ENCODE data around the gene UGT1A4. TPM values are rescaled to one million over a fixed set of nuclear protein-coding genes. Genes with fewer than 3 reads are reported as not detected.
"Not testable (repeated sequence)": the region's sequence is repeated elsewhere in the genome, so short reads cannot be mapped to it uniquely, and the experiment has no call there.

Gene UGT1A4
- polyA plus RNA-seq, 3 donors: not detected

DNA sequence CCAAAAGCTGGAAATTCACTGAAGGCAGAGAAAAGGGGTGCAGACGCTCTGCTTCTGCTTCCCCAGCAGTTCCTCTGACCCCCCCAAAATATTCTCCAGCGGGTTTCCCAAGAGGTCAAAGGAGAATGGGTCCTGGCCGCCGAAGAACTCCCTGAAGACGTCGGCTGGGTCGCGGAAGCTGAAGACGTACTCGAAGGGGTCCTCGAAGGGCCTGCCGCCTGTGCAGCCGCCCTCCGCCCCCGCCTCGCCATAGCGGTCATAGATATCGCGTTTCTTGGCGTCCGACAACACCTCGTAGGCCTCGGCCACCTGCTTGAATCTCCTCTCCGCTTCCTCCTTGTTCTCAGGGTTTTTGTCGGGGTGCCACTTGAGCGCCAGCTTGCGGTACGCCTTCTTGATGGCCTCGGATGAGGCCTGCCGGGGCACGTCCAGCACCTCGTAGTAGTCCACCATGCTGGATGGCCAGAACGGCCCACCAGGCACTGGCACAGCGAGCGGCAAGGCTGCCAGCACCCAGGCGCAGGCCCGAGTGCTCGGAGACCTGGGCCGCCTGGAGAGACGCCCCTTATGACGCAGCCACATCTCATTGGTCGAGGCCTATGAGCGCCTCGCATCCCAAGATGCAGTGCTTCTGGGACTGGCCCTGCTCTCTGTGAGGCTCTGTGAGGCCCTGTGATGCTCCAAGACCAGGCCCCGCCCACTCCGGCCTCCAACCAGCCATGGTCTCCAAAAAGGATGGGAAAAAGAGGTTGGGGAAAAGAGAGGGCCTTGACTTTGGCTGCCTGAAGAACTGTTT lies 25.1 kb downstream of the UGT1A4 start:
- WGBS, 3 donors: 90 to 94% (median 93%) methylated on average over 43 to 45 of the region's 46 CpGs
- H3K27ac ChIP-seq (ENCODE audit: low read depth, low read length): no peak overlapping the region

GRCh38 chr2:233745073-233745755 lies 26.7 kb downstream of the UGT1A4 start:
- WGBS, 3 donors: 60 to 74% (median 69%) methylated on average over 4 to 5 of the region's 5 CpGs
- no peak overlapping the region for H3K27ac ChIP-seq (ENCODE audit: low read depth, low read length)

DNA sequence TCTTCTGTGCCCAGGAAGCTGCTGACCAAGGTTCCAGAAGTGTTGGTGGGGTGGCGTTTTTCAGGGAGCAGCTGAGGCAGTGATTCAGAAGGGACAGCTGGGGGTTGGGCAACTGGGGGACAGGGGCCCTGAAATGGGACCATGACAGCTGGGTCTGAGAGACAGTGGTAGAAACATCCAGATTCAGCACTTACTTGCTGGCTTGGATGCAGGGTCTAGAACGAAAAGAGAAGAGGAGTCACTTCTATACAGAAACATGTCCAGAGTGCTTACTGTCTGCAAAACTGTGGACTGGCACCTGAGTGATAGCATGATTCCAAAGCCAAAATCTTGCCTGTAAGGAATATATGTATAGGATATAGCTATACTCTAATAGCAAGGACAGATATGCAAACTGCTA lies 27.3 kb downstream of the UGT1A4 start:
- H3K27ac ChIP-seq (ENCODE audit: low read depth, low read length): not testable (repeated sequence)
- 35 to 77% (median 66%) methylated on average over 2 of the region's 2 CpGs for WGBS, 3 donors

DNA sequence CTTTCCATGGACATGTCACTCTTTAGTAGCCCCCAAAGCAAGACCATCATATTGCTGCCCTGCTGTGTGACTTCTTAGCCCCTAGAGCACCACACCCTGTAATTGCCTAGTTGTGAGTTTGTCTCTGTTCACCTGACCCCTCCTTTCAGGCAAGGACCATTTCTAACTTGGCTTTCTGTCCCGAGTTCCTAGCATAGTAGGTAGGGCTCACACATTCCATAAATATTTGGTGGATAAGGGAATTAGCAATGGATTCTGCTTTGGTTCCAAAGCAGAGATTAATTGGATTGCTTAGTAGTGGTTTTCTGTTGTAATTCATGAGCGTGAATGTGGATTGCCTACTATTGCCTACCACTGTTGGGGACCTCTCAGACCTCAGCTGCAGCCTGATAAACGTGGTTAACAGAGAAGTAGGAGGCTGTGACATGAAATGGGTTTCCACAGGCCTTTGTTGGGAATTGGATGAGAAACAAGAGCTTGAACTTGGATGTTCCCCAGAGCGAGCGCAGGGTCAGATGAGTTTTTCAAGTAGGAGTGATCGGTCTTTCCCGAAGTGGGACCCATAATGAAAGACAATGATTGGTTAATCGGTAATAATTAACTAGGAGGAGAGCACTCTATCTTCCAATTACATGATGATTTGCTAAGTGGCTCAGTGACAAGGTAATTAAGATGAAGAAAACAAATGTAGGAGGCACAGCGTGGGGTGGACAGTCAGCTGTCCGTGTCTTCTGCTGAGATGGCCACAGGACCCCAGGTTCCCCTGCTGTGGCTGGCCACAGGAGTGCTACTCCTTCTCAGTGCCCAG lies 28.1 kb downstream of the UGT1A4 start:
- H3K27ac ChIP-seq (ENCODE audit: low read depth, low read length): no peak overlapping the region
- 67 to 80% (median 79%) methylated on average over 10 of the region's 10 CpGs for WGBS, 3 donors

DNA sequence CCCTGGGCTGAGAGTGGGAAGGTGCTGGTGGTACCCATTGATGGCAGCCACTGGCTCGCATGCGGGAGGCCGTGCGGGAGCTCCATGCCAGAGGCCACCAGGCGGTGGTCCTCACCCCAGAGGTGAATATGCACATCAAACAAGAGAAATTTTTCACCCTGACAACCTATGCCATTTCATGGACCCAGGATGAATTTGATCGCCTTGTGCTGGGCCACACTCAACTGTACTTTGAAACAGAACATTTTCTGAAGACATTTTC lies 28.7 kb downstream of the UGT1A4 start:
- WGBS, 3 donors: 90 to 95% (median 94%) methylated on average over 6 of the region's 6 CpGs

GRCh38 chr2:233750689-233751088 lies 32.2 kb downstream of the UGT1A4 start:
- not testable (repeated sequence) for H3K27ac ChIP-seq (ENCODE audit: low read depth, low read length)

More for the DNA sequence above, 28.7 kb downstream of the UGT1A4 start:
- H3K27ac ChIP-seq (ENCODE audit: low read depth, low read length): no peak overlapping the region

DNA sequence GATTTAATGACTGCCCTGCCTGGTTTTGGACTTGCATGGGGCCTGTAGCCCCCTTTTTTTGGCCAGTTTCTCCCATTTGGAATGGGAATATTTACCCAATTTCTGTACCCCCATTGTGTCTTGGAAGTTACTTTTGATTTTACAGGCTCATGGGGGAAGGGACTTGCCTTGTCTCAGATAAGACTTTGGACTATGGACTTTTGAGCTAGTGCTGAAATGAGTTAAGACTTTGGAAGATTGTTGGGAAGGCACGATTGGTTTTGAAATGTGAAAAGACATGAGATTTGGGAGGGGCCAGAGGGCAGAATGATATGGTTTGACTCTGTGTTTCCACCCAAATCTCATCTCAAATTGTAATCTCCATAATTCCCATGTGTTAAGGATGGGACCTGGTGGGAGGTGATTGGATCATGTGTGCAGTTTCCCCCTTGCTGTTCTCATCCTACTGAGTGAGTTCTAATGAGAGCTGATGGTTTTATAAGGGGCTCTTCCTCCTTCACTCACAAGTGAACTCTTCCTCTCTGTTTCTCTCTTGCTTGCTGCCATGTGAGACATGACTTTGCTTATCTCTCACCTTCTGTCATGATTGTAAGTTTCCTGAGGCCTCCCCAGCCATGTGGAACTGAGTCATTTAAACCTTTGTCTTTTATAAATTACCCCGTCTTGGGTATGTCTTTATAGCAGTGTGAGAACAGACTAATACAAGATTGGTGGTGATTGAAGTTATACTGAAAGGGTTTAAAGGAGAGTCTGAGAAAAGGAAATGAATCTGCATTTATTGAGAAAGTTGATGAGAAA lies 32.9 kb downstream of the UGT1A4 start:
- not testable (repeated sequence) for H3K27ac ChIP-seq (ENCODE audit: low read depth, low read length)
- WGBS, 3 donors: 63 to 73% (median 68%) methylated on average over 2 of the region's 2 CpGs

More at GRCh38 chr2:233750689-233751088, 32.2 kb downstream of the UGT1A4 start:
- 73 to 97% (median 77%) methylated on average over 2 of the region's 2 CpGs for WGBS, 3 donors

GRCh38 chr2:233754872-233755611 lies 36.5 kb downstream of the UGT1A4 start:
- 90 to 93% (median 91%) methylated on average over 42 to 44 of the region's 44 CpGs for WGBS, 3 donors
- no peak overlapping the region for H3K27ac ChIP-seq (ENCODE audit: low read depth, low read length)

GRCh38 chr2:233756429-233757081 lies 38.0 kb downstream of the UGT1A4 start:
- H3K27ac ChIP-seq (ENCODE audit: low read depth, low read length): no peak overlapping the region
- WGBS, 3 donors: 57 to 78% (median 71%) methylated on average over 7 of the region's 7 CpGs

DNA sequence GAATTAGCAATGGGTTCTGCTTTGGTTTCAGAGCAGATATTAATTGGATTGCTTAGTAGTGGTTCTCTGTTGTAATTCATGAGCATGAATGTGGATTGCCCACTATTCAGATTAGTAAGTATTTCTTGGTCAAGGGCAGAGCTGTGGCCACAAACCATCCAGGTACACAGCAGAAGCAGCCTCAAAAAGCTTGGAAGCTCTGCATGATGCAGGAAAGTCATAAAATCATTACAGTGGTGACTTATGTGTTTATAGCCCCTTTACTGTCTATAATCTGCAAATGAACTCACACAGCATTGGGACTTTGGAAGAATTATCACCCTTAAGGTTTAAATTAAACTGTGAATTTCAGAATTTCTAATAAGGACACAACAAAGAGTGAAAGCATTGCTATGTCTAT lies 39.6 kb downstream of the UGT1A4 start:
- no peak overlapping the region for H3K27ac ChIP-seq (ENCODE audit: low read depth, low read length)

DNA sequence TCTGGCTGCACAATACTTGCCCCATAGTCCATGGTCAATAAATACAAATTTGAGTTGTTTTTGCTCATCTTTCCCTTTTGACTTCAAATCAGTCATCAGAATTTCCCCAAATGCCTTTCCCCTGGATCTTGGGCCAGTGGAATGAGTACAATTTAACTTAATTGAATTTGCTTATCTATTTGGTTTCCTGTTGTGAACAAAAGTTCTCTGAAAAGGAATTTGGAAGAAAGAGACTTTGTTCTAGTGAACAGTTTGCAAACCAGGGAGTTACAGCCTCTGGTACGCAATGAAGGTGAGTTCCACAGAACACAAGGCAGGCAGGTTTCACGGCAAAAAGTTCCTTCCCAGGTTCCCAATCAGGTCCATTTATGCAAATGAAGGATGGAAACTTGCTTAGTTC lies 40.3 kb downstream of the UGT1A4 start:
- H3K27ac ChIP-seq (ENCODE audit: low read depth, low read length): no peak overlapping the region
- WGBS, 3 donors: 86 to 93% (median 92%) methylated on average over 2 of the region's 2 CpGs

GRCh38 chr2:233760043-233760442 lies 41.5 kb downstream of the UGT1A4 start, which contains the start of gene UGT1A1:
TSS of gene UGT1A1 (plus strand) at chr2:233760270. CDS start at chr2:233760288, 18 bp downstream.
- WGBS, 3 donors: 70 to 92% (median 92%) methylated on average over 6 of the region's 6 CpGs
- H3K27ac ChIP-seq (ENCODE audit: low read depth, low read length): no peak within 1 kb of the TSS

DNA sequence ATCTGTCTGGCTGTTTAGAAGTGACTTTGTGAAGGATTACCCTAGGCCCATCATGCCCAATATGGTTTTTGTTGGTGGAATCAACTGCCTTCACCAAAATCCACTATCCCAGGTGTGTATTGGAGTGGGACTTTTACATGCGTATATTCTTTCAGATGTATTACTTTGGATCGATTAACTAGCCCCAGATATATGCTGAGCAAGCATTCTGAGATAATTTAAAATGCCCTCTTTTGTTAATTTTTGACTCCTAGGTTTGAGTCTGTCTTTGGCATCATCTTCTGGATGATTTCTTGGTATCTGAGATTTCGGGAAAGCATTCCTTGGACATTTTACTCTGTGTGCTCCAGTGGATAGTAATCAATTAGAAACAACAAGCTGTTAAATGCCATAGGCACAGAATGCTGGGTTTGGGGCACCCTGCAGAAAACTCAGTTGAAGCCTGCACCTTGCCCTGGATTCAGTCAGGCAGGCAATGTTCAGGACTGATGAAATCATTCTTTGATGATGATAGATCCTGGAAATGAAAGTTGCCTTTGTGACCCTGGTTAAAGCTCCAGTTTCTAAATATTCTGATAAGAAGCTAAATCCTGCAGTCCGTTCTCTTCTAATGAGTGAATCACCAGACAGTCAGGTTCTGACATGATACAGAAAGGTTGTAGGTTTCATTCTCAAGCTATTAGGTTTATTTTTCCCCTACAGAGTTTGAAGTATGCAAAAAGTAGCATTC lies 42.7 kb downstream of the UGT1A4 start:
- H3K27ac ChIP-seq (ENCODE audit: low read depth, low read length): no peak overlapping the region
- 74 to 80% (median 80%) methylated on average over 4 of the region's 4 CpGs for WGBS, 3 donors

GRCh38 chr2:233764264-233764663 lies 45.7 kb downstream of the UGT1A4 start:
- no peak overlapping the region for H3K27ac ChIP-seq (ENCODE audit: low read depth, low read length)
- WGBS, 3 donors: 66 to 70% (median 68%) methylated on average over 7 of the region's 7 CpGs

DNA sequence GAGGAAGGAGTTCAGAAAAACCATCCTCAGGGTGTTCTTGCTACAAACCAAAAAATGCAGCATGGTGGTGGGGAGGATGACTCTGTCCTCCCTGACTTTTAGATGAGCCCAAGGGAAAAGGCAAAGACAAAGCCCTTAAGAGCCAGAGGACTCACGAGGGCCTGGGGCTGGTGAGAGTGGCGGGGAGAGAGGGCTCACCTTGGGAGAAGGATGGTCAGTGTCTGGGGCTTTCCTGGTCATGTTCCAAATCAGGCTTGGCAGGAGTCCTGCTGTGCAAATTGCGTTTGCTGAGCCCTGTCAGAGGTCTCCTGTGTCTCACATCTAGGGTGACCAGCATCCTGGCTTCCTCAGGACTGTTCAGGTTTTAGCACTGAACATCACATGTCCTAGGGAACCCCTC lies 46.2 kb downstream of the UGT1A4 start:
- no peak overlapping the region for H3K27ac ChIP-seq (ENCODE audit: low read depth, low read length)
- WGBS, 3 donors: 38 to 64% (median 51%) methylated on average over 3 of the region's 3 CpGs

- H3K27ac ChIP-seq (ENCODE audit: low read depth, low read length): no peak overlapping the region
Observed at GRCh38 chr2:233766416-233766815, 47.9 kb downstream of the UGT1A4 start.

GRCh38 chr2:233768076-233768475 lies 49.5 kb downstream of the UGT1A4 start:
- WGBS, 3 donors: 74 to 81% (median 79%) methylated on average over 4 of the region's 4 CpGs
- H3K27ac ChIP-seq (ENCODE audit: low read depth, low read length): no peak overlapping the region

More at GRCh38 chr2:233766416-233766815, 47.9 kb downstream of the UGT1A4 start:
- 77 to 86% (median 78%) methylated on average over 4 of the region's 4 CpGs for WGBS, 3 donors

All from adipose tissue (tissue), 3 donors.